ENCODE measurements around the gene TDRD10. TPM values are rescaled to one million over a fixed set of nuclear protein-coding genes. Genes with fewer than 3 reads are reported as not detected.

TDRD10 gene
- total RNA-seq, 1 donor from 2014 or later: 0.31 TPM

DNA sequence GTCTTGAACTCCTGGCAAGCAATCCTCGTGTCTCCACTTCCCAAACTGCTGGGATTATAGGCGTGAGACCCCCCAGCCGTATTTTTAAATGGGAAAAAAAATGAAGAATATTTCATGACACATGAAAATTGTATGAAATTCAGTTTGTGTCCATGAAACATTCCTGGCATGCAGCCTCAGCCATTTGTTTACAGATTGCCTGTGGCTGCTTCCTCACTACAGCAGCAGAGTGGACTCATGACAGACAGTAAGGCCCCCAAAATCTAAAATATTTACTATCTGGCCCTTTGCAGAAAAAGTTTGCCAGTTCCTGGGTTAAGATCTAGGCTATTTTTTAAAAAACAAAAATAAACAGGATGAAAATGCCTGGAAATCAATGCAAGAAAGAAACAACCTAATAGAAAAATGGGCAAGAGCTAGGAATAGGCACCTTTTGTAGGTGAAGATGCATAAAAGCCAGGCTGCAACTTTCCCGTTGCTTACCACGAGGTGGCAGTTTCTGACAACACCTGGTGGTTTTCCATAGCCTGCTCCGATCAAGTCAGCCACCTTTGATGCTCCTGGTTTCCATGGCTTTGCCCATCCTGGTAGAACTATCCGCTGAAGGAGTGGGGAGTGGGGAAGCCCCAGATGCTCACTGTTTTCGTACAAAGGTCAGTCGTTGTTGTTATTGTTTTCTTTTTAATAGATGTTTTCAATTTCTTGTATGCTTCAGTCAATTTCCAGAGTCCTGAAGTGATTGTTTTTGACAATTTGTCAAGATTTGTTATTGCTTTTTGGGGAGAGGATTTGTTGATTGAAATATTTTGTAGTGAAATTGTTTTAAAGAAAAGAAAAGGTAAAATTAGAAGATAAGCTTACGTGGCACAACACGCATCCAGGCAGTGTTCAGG, 32.2 kb downstream of the TDRD10 start:
- Mint-ChIP-seq H3K4me3 (no peak overlapping the region), H3K27ac (no peak overlapping the region), H3K9me3 (peaks cover 5% of the 10 kb centered on the region), H3K4me1 (no peaks in the 10 kb centered on the region), H3K36me3 (no peaks in the 10 kb centered on the region), H3K27me3 (ENCODE audit: low read depth) (peaks cover 40% of the 10 kb centered on the region)
- DNase-seq (ENCODE audit: low spot score in 2 of 2, unreplicated experiment in 2 of 2): no peak
- TF ChIP-seq, protein P1, sequence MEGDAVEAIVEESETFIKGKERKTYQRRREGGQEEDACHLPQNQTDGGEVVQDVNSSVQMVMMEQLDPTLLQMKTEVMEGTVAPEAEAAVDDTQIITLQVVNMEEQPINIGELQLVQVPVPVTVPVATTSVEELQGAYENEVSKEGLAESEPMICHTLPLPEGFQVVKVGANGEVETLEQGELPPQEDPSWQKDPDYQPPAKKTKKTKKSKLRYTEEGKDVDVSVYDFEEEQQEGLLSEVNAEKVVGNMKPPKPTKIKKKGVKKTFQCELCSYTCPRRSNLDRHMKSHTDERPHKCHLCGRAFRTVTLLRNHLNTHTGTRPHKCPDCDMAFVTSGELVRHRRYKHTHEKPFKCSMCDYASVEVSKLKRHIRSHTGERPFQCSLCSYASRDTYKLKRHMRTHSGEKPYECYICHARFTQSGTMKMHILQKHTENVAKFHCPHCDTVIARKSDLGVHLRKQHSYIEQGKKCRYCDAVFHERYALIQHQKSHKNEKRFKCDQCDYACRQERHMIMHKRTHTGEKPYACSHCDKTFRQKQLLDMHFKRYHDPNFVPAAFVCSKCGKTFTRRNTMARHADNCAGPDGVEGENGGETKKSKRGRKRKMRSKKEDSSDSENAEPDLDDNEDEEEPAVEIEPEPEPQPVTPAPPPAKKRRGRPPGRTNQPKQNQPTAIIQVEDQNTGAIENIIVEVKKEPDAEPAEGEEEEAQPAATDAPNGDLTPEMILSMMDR (IDR thresholded peaks at IDR 0.05; ENCODE audit: unreplicated experiment): no peak

DNA sequence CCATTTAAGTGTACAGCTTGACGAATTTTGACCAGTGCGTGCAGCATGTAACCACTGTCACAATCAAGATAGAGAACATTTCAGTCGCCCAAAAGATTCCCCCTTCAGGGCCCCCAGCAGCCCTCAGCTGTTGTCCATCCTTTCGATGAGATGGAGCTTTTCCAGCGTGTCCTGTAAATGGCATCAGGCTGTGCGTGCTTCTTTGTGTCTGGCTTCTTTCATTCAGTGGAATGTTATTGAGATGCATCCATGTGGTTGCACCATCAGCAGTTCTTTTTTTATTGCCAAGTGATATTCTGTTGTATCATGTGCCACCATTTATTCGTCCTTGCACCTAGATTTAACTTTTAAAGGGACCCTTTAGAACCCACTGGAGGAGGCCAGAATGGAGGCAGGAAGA, 34.6 kb downstream of the TDRD10 start:
- Mint-ChIP-seq H3K4me1 (no peaks in the 10 kb centered on the region), H3K27ac (no peak overlapping the region), H3K4me3 (no peak overlapping the region), H3K36me3 (no peaks in the 10 kb centered on the region), H3K9me3 (peaks cover 5% of the 10 kb centered on the region), H3K27me3 (ENCODE audit: low read depth) (peaks cover 57% of the 10 kb centered on the region)
- no peak for DNase-seq (ENCODE audit: low spot score in 2 of 2, unreplicated experiment in 2 of 2)
- TF ChIP-seq, protein P1 (IDR thresholded peaks at IDR 0.05; ENCODE audit: unreplicated experiment): no peak

DNA sequence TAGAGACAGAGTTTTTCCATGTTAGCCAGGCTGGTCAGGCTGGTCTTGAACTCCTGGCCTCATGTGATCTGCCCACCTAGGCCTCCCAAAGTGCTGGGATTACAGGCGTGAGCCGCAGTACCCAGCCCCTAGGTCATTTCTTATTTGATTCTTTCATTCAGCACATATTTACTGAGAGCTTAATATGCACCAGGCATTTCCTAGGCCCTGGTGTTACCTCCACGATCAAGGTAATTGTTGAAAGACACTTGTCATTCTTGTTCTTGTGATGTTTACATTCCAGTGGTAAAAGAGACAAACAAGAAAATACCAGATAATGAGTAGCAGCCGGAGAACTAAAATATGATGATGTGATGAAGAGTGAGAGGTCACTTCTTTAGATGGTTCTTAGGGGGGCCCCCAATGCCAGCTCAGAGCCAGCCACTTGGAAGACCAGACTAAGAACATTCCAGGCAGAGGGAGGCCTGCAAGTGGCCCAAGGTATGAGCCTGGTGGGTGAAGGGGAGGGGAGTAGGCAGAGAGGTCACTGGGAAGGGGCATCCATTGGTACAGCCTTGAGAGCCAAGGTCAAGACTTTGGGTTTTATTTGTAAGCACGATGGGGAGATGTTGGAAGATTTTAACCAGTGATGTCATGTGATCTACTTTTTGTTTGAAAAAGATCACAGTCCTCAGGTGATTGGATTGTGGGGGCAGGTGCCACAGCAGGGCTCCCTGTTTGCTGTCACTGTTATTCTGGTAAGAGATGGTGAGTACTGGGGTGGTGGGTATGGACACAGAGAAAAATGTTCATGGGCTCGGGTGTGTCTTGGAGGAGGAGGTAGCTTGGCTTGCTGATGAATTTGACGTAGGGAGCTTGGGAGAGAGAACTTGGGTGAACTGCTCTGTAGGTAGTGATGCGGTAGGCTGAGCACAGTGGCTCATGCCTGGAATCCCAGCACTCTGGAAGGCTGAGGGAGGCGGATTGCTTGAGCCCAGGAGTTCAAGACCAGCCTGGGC, 37.8 kb downstream of the TDRD10 start:
- TF ChIP-seq, protein P1 (IDR thresholded peaks at IDR 0.05; ENCODE audit: unreplicated experiment): no peak
- H3K36me3 Mint-ChIP-seq: no peaks in the 10 kb centered on the region
- no peak overlapping the region for H3K27ac Mint-ChIP-seq
- H3K9me3 Mint-ChIP-seq: peaks cover 5% of the 10 kb centered on the region
- H3K27me3 Mint-ChIP-seq (ENCODE audit: low read depth): peaks cover 70% of the 10 kb centered on the region
- no peaks in the 10 kb centered on the region for H3K4me1 Mint-ChIP-seq
- no peak for DNase-seq (ENCODE audit: low spot score in 2 of 2, unreplicated experiment in 2 of 2)
- no peak overlapping the region for H3K4me3 Mint-ChIP-seq

DNA sequence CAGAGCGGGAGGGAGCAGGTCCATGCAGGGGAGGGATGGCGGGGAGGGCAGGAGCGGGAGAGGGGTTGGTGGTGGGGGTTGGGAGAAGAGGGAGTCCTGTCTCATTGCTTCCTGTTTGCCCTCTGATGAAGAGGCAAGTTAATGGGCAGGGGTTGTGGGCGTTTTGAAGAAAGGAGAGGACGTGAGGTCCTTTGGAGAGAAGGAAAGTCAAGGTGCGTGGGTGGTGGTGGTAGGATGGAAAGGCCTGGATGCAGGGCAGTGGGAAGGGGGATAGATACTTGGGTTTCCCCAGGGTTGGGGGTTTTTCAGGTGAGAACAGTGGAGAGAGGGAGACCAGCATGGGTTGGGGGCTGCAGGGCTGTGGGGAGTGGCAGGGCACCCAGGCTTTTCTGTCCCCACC, 39.2 kb downstream of the TDRD10 start:
- TF ChIP-seq, protein P1 (IDR thresholded peaks at IDR 0.05; ENCODE audit: unreplicated experiment): no peak
- no peaks in the 10 kb centered on the region for H3K4me1 Mint-ChIP-seq
- no peaks in the 10 kb centered on the region for H3K36me3 Mint-ChIP-seq
- H3K9me3 Mint-ChIP-seq: no peaks in the 10 kb centered on the region
- no peak overlapping the region for H3K27ac Mint-ChIP-seq
- H3K27me3 Mint-ChIP-seq (ENCODE audit: low read depth): peaks cover 62% of the 10 kb centered on the region
- DNase-seq (ENCODE audit: low spot score in 2 of 2, unreplicated experiment in 2 of 2): no peak
- no peak overlapping the region for H3K4me3 Mint-ChIP-seq

DNA sequence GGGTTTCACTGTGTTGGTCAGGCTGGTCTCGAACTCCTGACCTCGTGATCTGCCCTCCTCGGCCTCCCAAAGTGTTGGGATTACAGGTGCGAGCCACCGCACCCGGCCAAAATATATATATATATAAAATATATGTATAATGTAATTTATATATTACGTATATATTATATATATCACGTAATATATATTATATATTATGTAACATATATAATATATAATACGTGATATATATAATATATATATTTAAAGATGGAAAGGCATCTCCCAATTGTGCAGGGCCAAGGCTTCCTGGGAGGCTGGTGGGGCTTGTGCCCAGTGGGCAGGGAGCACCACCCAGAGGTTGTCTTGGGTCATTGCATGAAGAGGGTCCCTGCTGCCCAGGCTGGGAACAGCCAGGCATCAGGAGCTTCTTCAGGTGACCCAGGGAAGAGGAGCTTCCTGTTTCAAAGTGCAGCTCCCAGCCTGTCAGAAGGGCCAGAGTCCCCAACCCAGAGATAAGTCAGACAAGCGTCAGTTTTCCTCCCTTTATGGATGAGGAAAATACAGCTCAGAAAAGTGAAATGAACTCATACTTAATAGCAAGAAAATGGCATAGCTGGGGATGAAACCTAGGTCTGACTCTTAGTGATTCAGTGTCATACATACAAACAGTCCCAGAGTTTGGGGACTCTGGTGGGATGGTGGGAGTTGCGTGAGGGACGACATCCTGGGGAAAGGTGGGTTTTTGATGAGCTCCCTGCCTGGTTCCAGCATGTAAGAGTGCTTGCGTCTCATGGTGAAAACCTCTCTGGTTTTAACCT, 44.4 kb downstream of the TDRD10 start:
- peaks cover 26% of the 10 kb centered on the region for H3K4me1 Mint-ChIP-seq
- peak overlapping the region; percentile 45 for H3K27ac Mint-ChIP-seq
- no peaks in the 10 kb centered on the region for H3K9me3 Mint-ChIP-seq
- TF ChIP-seq, protein P1 (IDR thresholded peaks at IDR 0.05; ENCODE audit: unreplicated experiment): peak; percentile 52
- peak in 1 of 2 experiments; percentile 47 for DNase-seq (ENCODE audit: low spot score in 2 of 2, unreplicated experiment in 2 of 2)
- peaks cover 17% of the 10 kb centered on the region for H3K36me3 Mint-ChIP-seq
- no peak overlapping the region for H3K4me3 Mint-ChIP-seq
- peaks cover 24% of the 10 kb centered on the region for H3K27me3 Mint-ChIP-seq (ENCODE audit: low read depth)
